ENCODE measurements around the gene PNPLA3. TPM values are rescaled to one million over a fixed set of nuclear protein-coding genes. Genes with fewer than 3 reads are reported as not detected.

PNPLA3 gene
- 1 to 10 TPM in 1 of 4 donors, under 1 TPM in 2, not detected in 1; 0.76 to 1.7 (median 0.92) TPM for total RNA-seq

GRCh38 chr22:43923631-43924464, at the start of gene PNPLA3:
PNPLA3 (plus strand) TSS chr22:43923805; CDS start chr22:43923912, 107 bp downstream.
- no peaks in the 10 kb centered on the region for H3K9me3 ChIP-seq
- WGBS, 2 donors, result 0% methylated on average over 1 of the region's 100 CpGs; no CpG with 5 or more reads in 1 of the 2 donors
- H3K27me3 ChIP-seq, result peaks cover 0 to 67% (median 4%) of the 10 kb centered on the region in 4 donors
- intact Hi-C loops (cut with DNase I), result no loop called here
- TF ChIP-seq CTCF (IDR thresholded peaks at IDR 0.05) (no peak), POLR2A (IDR thresholded peaks at IDR 0.05) (peak in 1 of 4 donors; percentile 67)
- peak within 1 kb of the TSS; percentile 38 to 74 (median 54) for H3K4me3 ChIP-seq
- no peak for DNase-seq
- peak within 1 kb of the TSS in 2 of 4 donors; percentile 22 to 60 for H3K27ac ChIP-seq
- no peaks in the 10 kb centered on the region for H3K36me3 ChIP-seq
- H3K4me1 ChIP-seq, result peaks cover 15 to 37% (median 20%) of the 10 kb centered on the region in 3 donors

- peaks cover 0 to 87% (median 0%) of the 10 kb centered on the region in 4 donors for H3K27me3 ChIP-seq
- H3K27ac ChIP-seq, result no peak overlapping the region
- TF ChIP-seq CTCF (IDR thresholded peaks at IDR 0.05), result no peak
- no peak for TF ChIP-seq POLR2A (IDR thresholded peaks at IDR 0.05)
- H3K4me1 ChIP-seq, result no peaks in the 10 kb centered on the region
- no peak for DNase-seq
- no peaks in the 10 kb centered on the region for H3K9me3 ChIP-seq
- H3K4me3 ChIP-seq, result no peak overlapping the region
- intact Hi-C loops (cut with DNase I), result no loop called here
- H3K36me3 ChIP-seq, result no peaks in the 10 kb centered on the region
- WGBS, 2 donors, result 54 to 81% methylated on average over 4 of the region's 5 CpGs
Observed at GRCh38 chr22:43876866-43877509, 46.6 kb upstream of the PNPLA3 start.

GRCh38 chr22:43878079-43878795, 45.4 kb upstream of the PNPLA3 start:
- H3K4me3 ChIP-seq, result no peak overlapping the region
- peaks cover 0 to 93% (median 0%) of the 10 kb centered on the region in 4 donors for H3K27me3 ChIP-seq
- no peak overlapping the region for H3K27ac ChIP-seq
- no peaks in the 10 kb centered on the region for H3K9me3 ChIP-seq
- WGBS, 2 donors, result 27 to 40% methylated on average over 10 to 12 of the region's 12 CpGs
- H3K4me1 ChIP-seq, result no peaks in the 10 kb centered on the region
- intact Hi-C loops (cut with DNase I), result no loop called here
- DNase-seq, result no peak
- TF ChIP-seq CTCF (IDR thresholded peaks at IDR 0.05) (no peak), POLR2A (IDR thresholded peaks at IDR 0.05) (no peak)
- H3K36me3 ChIP-seq, result no peaks in the 10 kb centered on the region

GRCh38 chr22:43878831-43879550, 44.6 kb upstream of the PNPLA3 start:
- Histone ChIP-seq H3K4me1 (no peaks in the 10 kb centered on the region), H3K27me3 (peaks cover 0 to 93% (median 0%) of the 10 kb centered on the region in 4 donors), H3K4me3 (no peak overlapping the region), H3K9me3 (no peaks in the 10 kb centered on the region), H3K36me3 (no peaks in the 10 kb centered on the region), H3K27ac (no peak overlapping the region)
- intact Hi-C loops (cut with DNase I), result no loop called here
- TF ChIP-seq CTCF (IDR thresholded peaks at IDR 0.05) (no peak), POLR2A (IDR thresholded peaks at IDR 0.05) (no peak)
- 40 to 51% methylated on average over 6 to 11 of the region's 12 CpGs for WGBS, 2 donors
- no peak for DNase-seq
